NCI-H2171 treated with DMSO at 0.1 percent for 48 hours (cell line): Measurements from ENCODE around the gene FARS2.

ENCODE experiments used
- DNase-seq: peaks from one replicate; lab custom pipeline; 2025; lab: John Stamatoyannopoulos, UW

The FARS2 gene

DNA sequence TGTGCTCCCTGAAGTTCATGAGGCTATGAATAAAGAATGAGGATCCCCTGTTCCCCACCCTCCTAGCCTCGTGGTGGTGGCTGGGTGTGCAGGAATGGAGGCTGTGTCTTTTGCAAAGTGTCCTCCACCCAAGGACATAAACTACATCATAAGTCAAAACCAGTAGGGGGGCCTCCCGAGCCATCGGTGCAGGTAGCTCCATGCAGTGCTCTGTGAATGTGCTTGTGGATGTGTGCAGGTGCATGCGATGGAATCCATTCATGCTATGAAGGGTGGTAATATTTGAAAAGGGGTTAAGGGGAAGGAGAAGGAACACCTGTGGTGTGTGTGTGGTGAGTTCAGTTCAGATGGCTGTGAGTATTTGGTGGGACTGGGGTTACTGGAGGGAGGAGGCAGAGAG is 548.1 kb downstream of the FARS2 start:
- no peak for DNase-seq

DNA sequence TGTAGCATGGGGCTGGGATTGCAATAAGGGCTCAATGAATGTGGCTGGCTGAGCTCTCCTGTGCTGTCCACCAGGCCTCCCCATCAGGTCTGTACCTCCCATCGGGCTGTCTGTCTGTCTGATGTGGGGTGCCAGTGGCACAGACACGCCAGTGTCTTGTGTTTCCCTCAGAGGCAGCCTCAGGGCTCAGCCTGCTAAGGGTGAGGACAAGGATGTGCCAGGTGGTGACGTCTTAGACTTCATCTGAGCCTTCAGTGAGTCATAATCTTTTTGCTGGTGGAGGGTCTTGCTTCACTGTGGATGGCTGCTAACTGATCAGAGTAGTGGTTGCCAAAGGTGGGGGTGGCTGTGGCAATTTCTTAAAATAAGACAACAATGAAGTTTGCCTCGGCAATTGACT is 550.7 kb downstream of the FARS2 start:
- no peak for DNase-seq

DNA sequence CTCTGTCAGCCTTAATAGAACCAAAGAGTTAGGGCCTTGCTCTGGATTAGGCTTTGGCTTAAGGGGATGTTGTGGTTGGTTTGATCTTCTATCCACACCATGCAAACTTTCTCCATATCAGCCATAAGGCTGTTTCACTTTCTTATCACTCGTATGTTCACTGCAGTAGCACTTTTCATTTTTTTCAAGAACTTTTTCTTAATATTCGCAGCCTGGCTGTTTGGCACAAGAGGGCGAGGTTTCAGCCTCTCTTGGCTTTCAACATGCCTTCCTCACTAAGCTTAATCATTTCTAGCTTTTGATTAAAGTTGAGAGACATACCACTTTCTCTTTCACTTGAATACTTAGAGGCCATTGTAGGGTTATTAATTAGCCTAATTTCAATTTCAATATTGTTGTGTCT is 552.3 kb downstream of the FARS2 start:
- no peak for DNase-seq

DNA sequence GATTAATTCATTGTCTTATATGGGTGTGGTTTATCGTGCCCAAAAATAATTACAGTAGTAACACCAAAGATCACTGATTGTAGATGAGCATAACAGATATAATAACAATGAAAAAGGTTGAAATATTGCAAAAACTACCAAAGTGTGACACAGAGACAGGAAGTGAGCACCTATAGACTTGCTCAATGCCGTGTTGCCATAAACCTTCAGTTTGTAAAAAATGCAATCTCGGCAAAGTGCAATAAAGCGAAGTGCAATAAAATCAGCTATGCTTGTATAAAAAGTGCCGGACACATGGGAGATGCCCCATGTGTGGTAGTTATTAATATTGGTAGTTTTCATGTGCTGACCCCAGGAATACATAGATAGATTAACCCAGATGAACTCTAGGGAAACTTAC is 552.8 kb downstream of the FARS2 start:
- DNase-seq, result no peak

DNA sequence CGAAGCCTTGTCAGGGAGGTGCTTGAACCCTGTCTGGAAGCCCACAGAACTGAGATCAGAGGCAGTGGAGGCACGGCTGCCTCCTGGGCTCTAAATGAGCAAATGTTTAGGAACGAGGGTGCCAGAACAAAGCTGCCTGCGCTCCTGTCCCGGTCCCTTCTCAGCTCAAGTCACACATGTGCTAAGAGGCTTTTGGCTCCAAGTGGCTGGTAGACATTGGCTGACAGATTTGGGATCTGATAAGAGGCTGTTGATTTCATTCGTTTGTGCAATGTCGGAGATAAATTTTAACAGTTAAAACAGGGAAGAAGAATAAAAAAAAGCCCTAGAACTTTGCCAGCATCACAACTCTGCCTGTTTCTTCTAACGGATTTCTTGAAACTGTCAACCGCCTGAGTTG is 553.6 kb downstream of the FARS2 start:
- DNase-seq, result no peak

DNA sequence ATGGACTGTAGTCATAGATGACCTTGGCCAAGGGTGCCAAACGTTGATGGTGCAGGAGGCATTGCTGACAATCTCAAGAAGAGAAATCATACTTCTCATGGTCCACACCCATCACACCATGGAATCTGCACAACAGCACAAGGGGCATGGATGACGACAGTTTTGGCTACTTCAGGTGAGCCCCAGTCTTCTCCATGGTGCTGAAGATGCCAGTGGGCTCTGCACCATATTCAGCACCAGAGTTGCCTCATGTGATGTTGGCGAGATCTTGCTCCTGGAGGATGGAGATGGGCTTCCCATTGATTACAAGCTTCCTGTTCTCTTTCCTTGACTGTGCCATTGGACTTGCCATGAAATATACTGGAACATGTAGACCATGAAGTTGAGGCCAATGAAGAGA is 556.6 kb downstream of the FARS2 start:
- DNase-seq, result no peak

DNA sequence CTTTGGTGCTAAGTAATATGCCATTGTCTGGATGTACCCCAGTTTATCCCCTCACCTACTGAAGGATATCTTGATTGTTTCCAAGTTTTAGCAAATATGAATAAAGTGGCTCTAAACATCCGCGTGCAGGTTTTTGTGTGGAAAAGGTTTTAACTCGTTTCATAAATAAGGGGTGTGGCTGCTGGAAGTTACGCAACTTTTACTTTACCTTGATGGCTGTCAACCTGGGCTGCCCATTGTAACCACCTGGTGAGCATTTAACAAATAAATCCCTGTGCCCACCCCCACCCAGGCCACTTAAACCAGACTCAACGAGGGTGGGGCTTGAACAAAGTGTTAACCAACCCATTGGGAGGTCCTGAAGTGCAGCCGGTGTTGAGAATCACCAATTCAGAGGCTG is 557.6 kb downstream of the FARS2 start:
- DNase-seq, result no peak
